Measurements from ENCODE around the gene SMIM32.

The SMIM32 gene

GRCh38 chr5:136193322-136193935, 467 bp upstream of the SMIM32 start:
- no peak for TF ChIP-seq CTCF (IDR thresholded peaks at IDR 0.05; ENCODE audit: extremely low read depth, missing control alignments)
- no peak for DNase-seq (ENCODE audit: low spot score)

GRCh38 chr5:136192015-136192525, 892 bp downstream of the SMIM32 start:
- TF ChIP-seq CTCF (IDR thresholded peaks at IDR 0.05; ENCODE audit: extremely low read depth, missing control alignments) = no peak
- no peak for DNase-seq (ENCODE audit: low spot score)

GRCh38 chr5:136191304-136192014, 1.5 kb downstream of the SMIM32 start:
- no peak for DNase-seq (ENCODE audit: low spot score)

GRCh38 chr5:136190904-136191303, 2.1 kb downstream of the SMIM32 start:
- no peak for DNase-seq (ENCODE audit: low spot score)
- TF ChIP-seq CTCF (IDR thresholded peaks at IDR 0.05; ENCODE audit: extremely low read depth, missing control alignments) = no peak

More at GRCh38 chr5:136191304-136192014, 1.5 kb downstream of the SMIM32 start:
- no peak for TF ChIP-seq CTCF (IDR thresholded peaks at IDR 0.05; ENCODE audit: extremely low read depth, missing control alignments)

GRCh38 chr5:136190091-136190720, 2.8 kb downstream of the SMIM32 start:
- no peak for TF ChIP-seq CTCF (IDR thresholded peaks at IDR 0.05; ENCODE audit: extremely low read depth, missing control alignments)
- no peak for DNase-seq (ENCODE audit: low spot score)

- no peak for DNase-seq (ENCODE audit: low spot score)
- TF ChIP-seq CTCF (IDR thresholded peaks at IDR 0.05; ENCODE audit: extremely low read depth, missing control alignments) = no peak
Observed at GRCh38 chr5:136188859-136189258, 4.1 kb downstream of the SMIM32 start.

GRCh38 chr5:136186796-136187195, 6.2 kb downstream of the SMIM32 start:
- TF ChIP-seq CTCF (IDR thresholded peaks at IDR 0.05; ENCODE audit: extremely low read depth, missing control alignments) = no peak
- no peak for DNase-seq (ENCODE audit: low spot score)

All from GM20000 (cell line).